Measurements from ENCODE around the gene FBF1. TPM values are rescaled to one million over a fixed set of nuclear protein-coding genes. Genes with fewer than 3 reads are reported as not detected.

Gene FBF1
- total and polyA plus RNA-seq, 9 of the 15 experiments (the other 6 are each of a cell fraction or from before 2014, with no cell fraction given) = 0.46 to 14.9 (median 7.5) TPM

DNA sequence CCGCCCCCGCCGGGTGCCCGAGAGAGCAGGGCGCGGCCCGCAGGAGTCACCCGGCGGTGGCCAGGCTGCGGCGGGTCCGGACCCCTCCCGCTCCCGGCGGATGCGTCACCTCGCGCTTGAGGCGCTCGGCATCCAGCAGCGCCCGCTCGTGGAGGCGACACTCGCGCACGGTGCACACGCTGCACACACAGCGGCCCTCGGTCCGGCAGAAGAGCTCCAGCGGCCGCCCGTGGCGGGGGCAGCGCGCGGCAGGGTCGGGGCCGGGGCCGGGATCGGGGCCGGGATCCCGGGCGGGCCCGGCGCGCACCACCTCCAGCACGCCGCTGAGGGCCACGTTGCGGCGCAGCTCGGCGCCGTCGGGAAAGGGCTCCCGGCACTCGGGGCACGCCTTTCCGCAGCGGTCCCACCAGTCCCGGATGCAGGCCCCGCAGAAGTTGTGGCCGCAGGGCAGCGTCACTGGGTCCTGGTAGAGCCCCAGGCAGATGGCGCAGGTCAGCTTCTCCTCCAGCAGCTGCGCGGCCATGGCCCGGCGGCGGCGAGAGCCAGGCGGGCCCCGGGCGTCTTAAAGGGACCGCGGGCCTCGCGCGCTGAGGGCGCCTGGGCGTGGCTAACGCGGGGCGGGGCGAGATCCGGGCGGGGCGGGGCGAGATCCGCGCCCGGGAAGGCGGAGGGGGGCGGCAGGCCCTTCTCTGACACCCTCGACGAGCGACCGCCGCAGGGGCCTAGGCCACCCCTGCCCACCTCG lies 44.3 kb downstream of the FBF1 start, which contains the start of gene TRIM65 (continued):
- TF ChIP-seq CLOCK (CRISPR knock-in tag; IDR thresholded peaks at IDR 0.05; ENCODE audit: borderline replicate concordance) (no peak), PPARD (CRISPR knock-in tag; IDR thresholded peaks at IDR 0.05) (no peak), HNRNPH1 (optimal IDR thresholded peaks at IDR 0.05; ENCODE audit: low read depth, low read length) (no peak), ZBTB9 (CRISPR knock-in tag; IDR thresholded peaks at IDR 0.05) (peak; percentile 31; the same call in 1 of the 2 replicates), HEY1 (CRISPR knock-in tag; IDR thresholded peaks at IDR 0.05; ENCODE audit: borderline replicate concordance) (no peak), ZNF518B (CRISPR knock-in tag; IDR thresholded peaks at IDR 0.05) (no peak), ZNF740 (CRISPR knock-in tag; IDR thresholded peaks at IDR 0.05) (peak; percentile 28; the same call in 1 of the 2 replicates), ZNF740 (tag; IDR thresholded peaks at IDR 0.05) (no peak), E4F1 (CRISPR knock-in tag; IDR thresholded peaks at IDR 0.05; ENCODE audit: borderline replicate concordance) (peak; percentile 46; the same call in 1 of the 2 replicates), POLR3A (IDR thresholded peaks at IDR 0.05; ENCODE audit: borderline replicate concordance, extremely low read depth, insufficient read depth, insufficient read length) (no peak)
